ENCODE measurements around the gene HELZ. TPM values are rescaled to one million over a fixed set of nuclear protein-coding genes. Genes with fewer than 3 reads are reported as not detected.
"Not testable (repeated sequence)": the region's sequence is repeated elsewhere in the genome, so short reads cannot be mapped to it uniquely, and the experiment has no call there.

The HELZ gene
- total RNA-seq, 4 donors from 2014 or later: 47.3 to 95.4 (median 61.3) TPM

GRCh38 chr17:67253384-67253783 lies 8.4 kb upstream of the HELZ start:
- WGBS, 2 donors: 42 to 44% methylated on average over 2 of the region's 2 CpGs

GRCh38 chr17:67251586-67251985 lies 6.6 kb upstream of the HELZ start:
- not testable (repeated sequence) for H3K27ac ChIP-seq; DNase-seq (ENCODE audit: low spot score in 2 of 2); H3K9me3 ChIP-seq; H3K4me3 ChIP-seq; H3K4me1 ChIP-seq; H3K36me3 ChIP-seq; H3K27me3 ChIP-seq
- 57 to 80% methylated on average over 3 to 4 of the region's 4 CpGs for whole genome bisulfite sequencing, 2 donors

More at GRCh38 chr17:67253384-67253783, 8.4 kb upstream of the HELZ start:
- TF ChIP-seq POLR2A (IDR thresholded peaks at IDR 0.05): no peak
- no peak for TF ChIP-seq EP300 (IDR thresholded peaks at IDR 0.05)
- TF ChIP-seq CTCF (IDR thresholded peaks at IDR 0.05): no peak
- Histone ChIP-seq H3K36me3 (no peaks in the 10 kb centered on the region), H3K27me3 (no peaks in the 10 kb centered on the region), H3K4me1 (peaks cover 0 to 14% (median 0%) of the 10 kb centered on the region in 4 donors), H3K9me3 (peaks cover 0 to 4% (median 0%) of the 10 kb centered on the region in 4 donors), H3K27ac (no peak overlapping the region), H3K4me3 (no peak overlapping the region)
- no peak for DNase-seq (ENCODE audit: low spot score in 2 of 2)

- DNase-seq (ENCODE audit: low spot score in 2 of 2): no peak
- TF ChIP-seq EP300 (IDR thresholded peaks at IDR 0.05) (no peak), POLR2A (IDR thresholded peaks at IDR 0.05) (no peak), CTCF (IDR thresholded peaks at IDR 0.05) (no peak)
- Histone ChIP-seq H3K9me3 (no peaks in the 10 kb centered on the region), H3K27me3 (no peaks in the 10 kb centered on the region), H3K4me3 (no peak overlapping the region), H3K27ac (no peak overlapping the region), H3K36me3 (no peaks in the 10 kb centered on the region), H3K4me1 (peaks cover 0 to 19% (median 3%) of the 10 kb centered on the region in 4 donors)
- 82 to 92% methylated on average over 6 of the region's 6 CpGs for WGBS, 2 donors
Measured at GRCh38 chr17:67248291-67248690, 3.3 kb upstream of the HELZ start.

- DNase-seq (ENCODE audit: low spot score in 2 of 2): no peak
- Histone ChIP-seq H3K27ac (no peak overlapping the region), H3K4me3 (no peak overlapping the region), H3K9me3 (no peaks in the 10 kb centered on the region), H3K4me1 (peaks cover 0 to 27% (median 7%) of the 10 kb centered on the region in 4 donors), H3K27me3 (no peaks in the 10 kb centered on the region), H3K36me3 (no peaks in the 10 kb centered on the region)
- no peak for TF ChIP-seq CTCF (IDR thresholded peaks at IDR 0.05)
- no peak for TF ChIP-seq POLR2A (IDR thresholded peaks at IDR 0.05)
- TF ChIP-seq EP300 (IDR thresholded peaks at IDR 0.05): no peak
- WGBS, 2 donors: 94 to 97% methylated on average over 12 of the region's 12 CpGs
Measured at GRCh38 chr17:67247416-67247900, 2.5 kb upstream of the HELZ start.

- H3K27ac ChIP-seq: peak overlapping the region in 3 of 4 donors; percentile 78 to 91 (median 90)
- H3K27me3 ChIP-seq: no peaks in the 10 kb centered on the region
- H3K4me3 ChIP-seq: peak overlapping the region in 3 of 4 donors; percentile 86 to 98 (median 95)
Measured at GRCh38 chr17:67246653-67247415, 1.8 kb upstream of the HELZ start.

More at GRCh38 chr17:67246653-67247415, 1.8 kb upstream of the HELZ start:
- TF ChIP-seq POLR2A (IDR thresholded peaks at IDR 0.05) (no peak), EP300 (IDR thresholded peaks at IDR 0.05) (no peak), CTCF (IDR thresholded peaks at IDR 0.05) (no peak)
- DNase-seq (ENCODE audit: low spot score in 2 of 2): no peak
- Histone ChIP-seq H3K4me1 (peaks cover 0 to 33% (median 7%) of the 10 kb centered on the region in 4 donors), H3K9me3 (no peaks in the 10 kb centered on the region), H3K36me3 (no peaks in the 10 kb centered on the region)
- 73 to 75% methylated on average over 17 of the region's 17 CpGs for WGBS, 2 donors
